Measurements from ENCODE around the gene MORF4L2.

Gene MORF4L2

GRCh38 chrX:103686199-103687072 is at the start of gene MORF4L2:
TSS of gene MORF4L2 (minus strand) at chrX:103686699. CDS start at chrX:103677027, 9,672 bp downstream.
- peak; percentile 78 to 85 for DNase-seq

- DNase-seq, result peak; percentile 22 to 23
These were observed 47.7 kb upstream of the MORF4L2 start for GRCh38 chrX:103734125-103734760.

- DNase-seq, result no peak
These were observed 46.5 kb upstream of the MORF4L2 start for GRCh38 chrX:103733017-103733416.

GRCh38 chrX:103730796-103731493 is 44.4 kb upstream of the MORF4L2 start:
- no peak for DNase-seq

- no peak for DNase-seq
These were observed 43.8 kb upstream of the MORF4L2 start for GRCh38 chrX:103730147-103730795.

- no peak for DNase-seq
These were observed 42.5 kb upstream of the MORF4L2 start for GRCh38 chrX:103729015-103729414.

GRCh38 chrX:103727115-103727514 is 40.6 kb upstream of the MORF4L2 start:
- no peak for DNase-seq

GRCh38 chrX:103726477-103726876 is 40.0 kb upstream of the MORF4L2 start:
- no peak for DNase-seq

GRCh38 chrX:103722505-103722904 is 36.0 kb upstream of the MORF4L2 start:
- no peak for DNase-seq

GRCh38 chrX:103718120-103718519 is 31.6 kb upstream of the MORF4L2 start:
- DNase-seq, result no peak

- DNase-seq, result no peak
These were observed 30.5 kb upstream of the MORF4L2 start for GRCh38 chrX:103716962-103717361.

GRCh38 chrX:103710609-103711008 is 24.1 kb upstream of the MORF4L2 start, which contains the start of gene TMEM31:
TSS of gene TMEM31 (plus strand) at chrX:103710909. CDS start at chrX:103712259, 1,350 bp downstream.
- DNase-seq, result no peak

GRCh38 chrX:103704863-103705262 is 18.4 kb upstream of the MORF4L2 start:
- DNase-seq, result no peak

- no peak for DNase-seq
These were observed 12.7 kb upstream of the MORF4L2 start for GRCh38 chrX:103699243-103699642.

GRCh38 chrX:103697687-103698086 is 11.2 kb upstream of the MORF4L2 start:
- no peak for DNase-seq

- DNase-seq, result no peak
These were observed 4.6 kb upstream of the MORF4L2 start for GRCh38 chrX:103691059-103691458.

GRCh38 chrX:103688946-103689345 is 2.4 kb upstream of the MORF4L2 start:
- DNase-seq, result peak in 1 of 2 experiments; percentile 19

GRCh38 chrX:103687696-103688201 is 1.2 kb upstream of the MORF4L2 start:
- DNase-seq, result peak; percentile 61 to 64

- DNase-seq, result peak; percentile 85 to 88
These were observed 685 bp upstream of the MORF4L2 start for GRCh38 chrX:103687073-103687695.

GRCh38 chrX:103685396-103685795 is 1.1 kb downstream of the MORF4L2 start:
- DNase-seq, result no peak

- DNase-seq, result no peak
These were observed 5.1 kb downstream of the MORF4L2 start for GRCh38 chrX:103681443-103681842.

Data from activated T-cell treated with anti-CD3 and anti-CD28 coated beads, Interleukin-2, amount 50 U/mL, for 48 hours (primary cell).